Choroid plexus epithelial cell (primary cell): ENCODE results near the gene ZNF624.
A peak's percentile ranks its signal among the peaks of the same experiment; 100 is the strongest.

ENCODE experiments used
- DNase-seq: peaks from one replicate; pipeline ENCODE4 v3.0.0-alpha.2; 2010; ENCODE audit warnings: low read depth
- H3K4me3 ChIP-seq: 2 replicates; pipeline ENCODE4 v1.5.1; 2011; ENCODE audit warnings: low read depth, mild to moderate bottlenecking, control low read depth, low read length, moderate library complexity
- TF ChIP-seq, protein P1 (sequence below): conservative IDR thresholded peaks from 2 replicates; pipeline ENCODE4 v1.5.1; 2011; ENCODE audit warnings: low read depth, mild to moderate bottlenecking, control low read depth, inconsistent platforms, low read length, moderate library complexity

ZNF624 gene

DNA sequence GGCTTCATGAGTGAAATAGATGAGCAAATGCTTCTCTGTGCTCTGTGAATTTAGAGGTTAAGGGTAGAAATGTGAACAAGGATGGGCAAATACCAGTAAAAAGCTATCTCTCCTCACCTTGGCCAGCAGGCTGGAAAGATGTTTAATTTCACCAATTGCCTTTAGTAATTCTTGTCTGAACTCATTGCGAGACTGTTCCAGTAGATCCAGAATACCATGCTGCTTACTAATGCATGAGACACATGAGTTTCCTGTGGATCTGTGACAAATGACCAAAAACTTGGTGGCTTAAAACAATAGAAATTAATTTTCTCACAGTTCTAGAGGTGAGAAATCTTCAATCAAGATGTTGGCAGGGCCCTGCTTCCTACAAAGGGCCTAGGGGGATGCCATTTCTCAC is 9.3 kb upstream of the ZNF624 start:
- H3K4me3 ChIP-seq: no peak overlapping the region
- TF ChIP-seq, protein P1, sequence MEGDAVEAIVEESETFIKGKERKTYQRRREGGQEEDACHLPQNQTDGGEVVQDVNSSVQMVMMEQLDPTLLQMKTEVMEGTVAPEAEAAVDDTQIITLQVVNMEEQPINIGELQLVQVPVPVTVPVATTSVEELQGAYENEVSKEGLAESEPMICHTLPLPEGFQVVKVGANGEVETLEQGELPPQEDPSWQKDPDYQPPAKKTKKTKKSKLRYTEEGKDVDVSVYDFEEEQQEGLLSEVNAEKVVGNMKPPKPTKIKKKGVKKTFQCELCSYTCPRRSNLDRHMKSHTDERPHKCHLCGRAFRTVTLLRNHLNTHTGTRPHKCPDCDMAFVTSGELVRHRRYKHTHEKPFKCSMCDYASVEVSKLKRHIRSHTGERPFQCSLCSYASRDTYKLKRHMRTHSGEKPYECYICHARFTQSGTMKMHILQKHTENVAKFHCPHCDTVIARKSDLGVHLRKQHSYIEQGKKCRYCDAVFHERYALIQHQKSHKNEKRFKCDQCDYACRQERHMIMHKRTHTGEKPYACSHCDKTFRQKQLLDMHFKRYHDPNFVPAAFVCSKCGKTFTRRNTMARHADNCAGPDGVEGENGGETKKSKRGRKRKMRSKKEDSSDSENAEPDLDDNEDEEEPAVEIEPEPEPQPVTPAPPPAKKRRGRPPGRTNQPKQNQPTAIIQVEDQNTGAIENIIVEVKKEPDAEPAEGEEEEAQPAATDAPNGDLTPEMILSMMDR: no peak
- DNase-seq: no peak

DNA sequence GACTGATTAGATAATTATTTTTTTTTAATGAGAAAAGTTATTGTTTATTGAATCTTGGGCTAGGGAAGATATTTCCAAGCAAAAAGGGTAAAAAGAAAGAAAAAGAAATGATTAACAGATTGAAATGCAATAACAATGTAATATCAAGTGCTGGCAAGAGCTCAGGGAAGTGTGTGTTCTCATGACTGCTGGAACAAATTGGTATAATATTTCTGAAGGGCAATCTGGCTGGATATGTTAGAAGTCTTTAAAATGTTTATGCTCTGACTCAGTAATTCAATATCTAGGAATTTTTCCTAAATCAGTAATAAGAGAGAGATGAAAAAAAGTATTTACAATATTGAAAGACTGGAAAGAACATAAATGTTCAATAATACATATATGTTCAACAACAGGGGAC is 7.6 kb upstream of the ZNF624 start:
- no peak overlapping the region for H3K4me3 ChIP-seq
- TF ChIP-seq, protein P1: no peak
- peak; percentile 5 for DNase-seq

DNA sequence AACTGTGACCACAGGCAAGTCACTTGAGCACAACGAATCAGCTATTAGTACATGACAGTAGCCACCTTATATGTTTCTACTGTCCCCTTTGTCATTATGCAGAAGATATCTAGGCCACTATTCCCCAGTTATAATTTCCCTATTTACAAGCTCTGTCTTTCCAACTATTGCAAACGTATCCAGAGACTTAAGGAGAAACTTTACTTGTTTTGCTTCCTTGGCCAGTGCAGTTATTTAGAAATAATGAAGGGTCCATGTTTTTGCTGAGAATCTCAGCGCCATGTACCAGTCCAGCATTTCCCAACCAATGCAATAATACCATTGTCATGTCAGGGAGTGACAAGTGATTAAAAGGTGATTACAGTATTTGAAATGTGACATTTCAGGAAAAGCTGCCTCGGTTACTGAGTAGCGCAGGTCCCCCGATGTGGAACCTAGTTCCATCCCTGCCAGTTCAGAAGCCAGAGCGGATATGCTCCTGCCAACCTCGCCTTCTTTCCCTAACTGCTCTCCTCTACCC is 743 bp downstream of the ZNF624 start:
- peak; percentile 18 for DNase-seq
- TF ChIP-seq, protein P1: no peak

DNA sequence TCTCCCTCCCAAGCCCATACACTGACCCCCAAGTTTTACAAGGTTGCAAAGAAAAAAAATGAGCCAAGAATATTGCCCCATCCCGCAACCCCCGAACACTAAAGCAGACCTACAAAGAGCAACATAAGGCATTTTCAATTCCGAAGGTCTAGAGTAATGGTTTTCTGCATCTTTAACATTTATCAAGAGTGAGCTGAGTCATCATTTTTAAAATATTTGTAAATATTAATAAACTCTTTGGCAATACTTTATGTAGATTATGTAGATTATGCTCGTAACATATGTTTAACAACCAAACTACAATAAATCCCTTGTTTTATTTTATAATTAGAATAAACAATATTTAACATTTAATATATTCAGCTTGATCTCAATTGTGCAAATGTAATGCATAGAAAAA is 1.4 kb downstream of the ZNF624 start:
- no peak overlapping the region for H3K4me3 ChIP-seq
- DNase-seq: no peak
- TF ChIP-seq, protein P1: no peak

More for the DNA sequence above, 743 bp downstream of the ZNF624 start:
- peak overlapping the region; percentile 93 for H3K4me3 ChIP-seq

DNA sequence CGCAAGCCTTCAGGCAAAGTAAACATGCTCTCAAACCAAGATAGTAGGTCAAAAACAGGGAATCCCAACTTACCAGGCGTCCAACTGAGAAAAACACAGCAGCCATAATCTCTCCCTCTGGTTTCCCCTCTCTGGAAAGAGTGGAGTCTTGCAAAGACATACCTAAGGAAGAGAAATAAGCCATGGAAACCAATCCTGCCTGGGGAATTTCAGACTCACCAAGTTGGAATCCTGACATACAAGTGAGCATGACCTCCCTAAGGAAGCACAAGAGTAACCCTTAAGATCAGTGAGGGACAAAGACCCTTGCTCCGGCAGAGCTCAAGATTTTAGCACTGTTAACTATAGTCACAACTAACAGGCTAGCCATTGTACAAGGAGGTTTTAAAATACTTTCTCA is 4.1 kb downstream of the ZNF624 start:
- H3K4me3 ChIP-seq: no peak overlapping the region
- no peak for DNase-seq
- TF ChIP-seq, protein P1: no peak

DNA sequence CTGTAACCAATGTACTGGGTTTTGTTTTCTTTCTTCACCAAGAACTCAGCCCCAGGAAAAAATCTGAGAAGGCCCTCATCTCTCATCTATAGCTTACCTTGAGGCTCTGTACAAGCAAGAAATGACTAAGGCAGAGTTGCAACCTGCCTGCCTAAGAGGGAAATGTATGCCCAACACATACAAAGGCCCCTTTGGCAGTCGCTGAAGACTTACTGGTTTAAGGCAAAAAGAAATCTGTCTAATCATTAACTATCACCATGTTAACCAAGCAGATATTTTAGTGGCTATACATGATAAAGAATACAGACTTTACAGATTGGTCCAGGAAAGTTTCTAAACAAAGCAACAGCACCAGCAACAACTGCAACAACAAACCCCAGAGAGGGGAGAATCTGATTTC is 14.2 kb downstream of the ZNF624 start:
- TF ChIP-seq, protein P1: no peak
- H3K4me3 ChIP-seq: no peak overlapping the region
- DNase-seq: no peak

DNA sequence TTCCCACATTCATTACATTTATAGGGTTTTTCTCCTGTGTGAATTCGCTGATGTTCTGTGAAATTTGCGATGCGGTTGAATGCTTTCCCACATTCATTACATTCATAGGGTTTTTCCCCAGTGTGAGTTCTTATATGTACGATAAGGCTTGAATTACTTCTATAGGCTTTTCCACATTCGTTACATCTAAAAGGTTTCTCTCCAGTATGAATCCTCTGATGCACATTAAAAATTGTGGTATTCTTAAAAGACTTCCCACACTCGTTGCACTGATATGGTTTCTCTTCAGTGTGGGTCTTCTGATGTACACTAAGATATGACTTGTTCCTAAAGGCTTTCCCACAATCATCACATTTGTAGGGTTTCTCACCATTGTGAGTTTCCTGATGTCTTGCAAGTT is 30.4 kb downstream of the ZNF624 start:
- no peak for DNase-seq
- TF ChIP-seq, protein P1: no peak
- H3K4me3 ChIP-seq: no peak overlapping the region
